GM23338 (cell line): ENCODE measurements around the gene CLOCK.

Source experiments
- EZH2 ChIP-seq: fragments of 200-600 bp; sonication (generic); IDR thresholded peaks from one replicate; pipeline ENCODE4 v1.8.0; 2017; ENCODE audit warnings: antibody characterized with exemption, mild to moderate bottlenecking, low read depth; ENCODE audit not compliant: unreplicated experiment
- JUNB ChIP-seq: IDR thresholded peaks from one replicate; pipeline ENCODE4 v1.6.1; 2016; ENCODE audit warnings: antibody characterized with exemption; ENCODE audit not compliant: unreplicated experiment
- POLR2AphosphoS5 ChIP-seq: IDR thresholded peaks from 2 replicates; pipeline ENCODE4 v1.6.1; 2016; ENCODE audit warnings: antibody characterized with exemption, low read depth
- TF ChIP-seq, protein P1 (sequence below), 2 experiments: fragments of 200-600 bp in 1 of 2; sonication (generic) in 1 of 2; conservative IDR thresholded peaks; 2 replicates each; pipeline versions ENCODE4 v1.5.1 to v1.6.1; 2016 to 2017; ENCODE audit warnings: antibody characterized with exemption in 2 of 2, low read depth in 2 of 2, mild to moderate bottlenecking in 2 of 2, moderate library complexity in 1 of 2
- TF ChIP-seq, protein P2 (sequence below): IDR thresholded peaks from one replicate; pipeline ENCODE4 v1.6.1; 2018; ENCODE audit warnings: antibody characterized with exemption; ENCODE audit not compliant: unreplicated experiment

DNA sequence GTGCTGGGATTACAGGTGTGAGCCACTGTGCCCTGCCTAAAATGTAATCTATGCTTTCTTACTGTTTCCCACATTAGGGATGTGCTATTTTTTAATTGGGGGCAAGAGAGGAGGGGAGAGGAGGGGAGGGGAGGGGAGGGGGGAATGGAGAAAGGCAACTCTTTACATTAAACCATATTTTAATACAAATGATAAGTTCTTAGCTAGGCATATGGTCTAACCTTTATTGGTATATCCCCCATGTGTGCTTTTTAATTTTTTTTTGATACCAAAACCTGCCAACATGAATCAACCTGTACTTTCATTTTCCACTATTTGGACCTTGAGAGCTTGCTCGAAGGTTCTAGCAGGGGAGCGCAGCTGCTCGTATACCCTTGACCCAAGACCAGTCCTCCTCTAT lies 6.4 kb downstream of the CLOCK start:
- TF ChIP-seq, protein P1, sequence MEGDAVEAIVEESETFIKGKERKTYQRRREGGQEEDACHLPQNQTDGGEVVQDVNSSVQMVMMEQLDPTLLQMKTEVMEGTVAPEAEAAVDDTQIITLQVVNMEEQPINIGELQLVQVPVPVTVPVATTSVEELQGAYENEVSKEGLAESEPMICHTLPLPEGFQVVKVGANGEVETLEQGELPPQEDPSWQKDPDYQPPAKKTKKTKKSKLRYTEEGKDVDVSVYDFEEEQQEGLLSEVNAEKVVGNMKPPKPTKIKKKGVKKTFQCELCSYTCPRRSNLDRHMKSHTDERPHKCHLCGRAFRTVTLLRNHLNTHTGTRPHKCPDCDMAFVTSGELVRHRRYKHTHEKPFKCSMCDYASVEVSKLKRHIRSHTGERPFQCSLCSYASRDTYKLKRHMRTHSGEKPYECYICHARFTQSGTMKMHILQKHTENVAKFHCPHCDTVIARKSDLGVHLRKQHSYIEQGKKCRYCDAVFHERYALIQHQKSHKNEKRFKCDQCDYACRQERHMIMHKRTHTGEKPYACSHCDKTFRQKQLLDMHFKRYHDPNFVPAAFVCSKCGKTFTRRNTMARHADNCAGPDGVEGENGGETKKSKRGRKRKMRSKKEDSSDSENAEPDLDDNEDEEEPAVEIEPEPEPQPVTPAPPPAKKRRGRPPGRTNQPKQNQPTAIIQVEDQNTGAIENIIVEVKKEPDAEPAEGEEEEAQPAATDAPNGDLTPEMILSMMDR (conservative IDR thresholded peaks at IDR 0.05; ENCODE audit: low read depth in 2 of 2): no peak
- TF ChIP-seq EZH2 (no peak), POLR2AphosphoS5 (no peak), JUNB (no peak)
- TF ChIP-seq, protein P2, sequence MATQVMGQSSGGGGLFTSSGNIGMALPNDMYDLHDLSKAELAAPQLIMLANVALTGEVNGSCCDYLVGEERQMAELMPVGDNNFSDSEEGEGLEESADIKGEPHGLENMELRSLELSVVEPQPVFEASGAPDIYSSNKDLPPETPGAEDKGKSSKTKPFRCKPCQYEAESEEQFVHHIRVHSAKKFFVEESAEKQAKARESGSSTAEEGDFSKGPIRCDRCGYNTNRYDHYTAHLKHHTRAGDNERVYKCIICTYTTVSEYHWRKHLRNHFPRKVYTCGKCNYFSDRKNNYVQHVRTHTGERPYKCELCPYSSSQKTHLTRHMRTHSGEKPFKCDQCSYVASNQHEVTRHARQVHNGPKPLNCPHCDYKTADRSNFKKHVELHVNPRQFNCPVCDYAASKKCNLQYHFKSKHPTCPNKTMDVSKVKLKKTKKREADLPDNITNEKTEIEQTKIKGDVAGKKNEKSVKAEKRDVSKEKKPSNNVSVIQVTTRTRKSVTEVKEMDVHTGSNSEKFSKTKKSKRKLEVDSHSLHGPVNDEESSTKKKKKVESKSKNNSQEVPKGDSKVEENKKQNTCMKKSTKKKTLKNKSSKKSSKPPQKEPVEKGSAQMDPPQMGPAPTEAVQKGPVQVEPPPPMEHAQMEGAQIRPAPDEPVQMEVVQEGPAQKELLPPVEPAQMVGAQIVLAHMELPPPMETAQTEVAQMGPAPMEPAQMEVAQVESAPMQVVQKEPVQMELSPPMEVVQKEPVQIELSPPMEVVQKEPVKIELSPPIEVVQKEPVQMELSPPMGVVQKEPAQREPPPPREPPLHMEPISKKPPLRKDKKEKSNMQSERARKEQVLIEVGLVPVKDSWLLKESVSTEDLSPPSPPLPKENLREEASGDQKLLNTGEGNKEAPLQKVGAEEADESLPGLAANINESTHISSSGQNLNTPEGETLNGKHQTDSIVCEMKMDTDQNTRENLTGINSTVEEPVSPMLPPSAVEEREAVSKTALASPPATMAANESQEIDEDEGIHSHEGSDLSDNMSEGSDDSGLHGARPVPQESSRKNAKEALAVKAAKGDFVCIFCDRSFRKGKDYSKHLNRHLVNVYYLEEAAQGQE: no peak
